Adipocyte (in vitro differentiated cells): ENCODE results near the gene AANAT.

ENCODE experiments used
- DNase-seq: peaks from one replicate; pipeline ENCODE4 v3.0.0-alpha.2; 2015; ENCODE audit warnings: low read depth
- H3K27me3 ChIP-seq: replicated peaks from 2 replicates; pipeline ENCODE4 v1.7.0; 2013; ENCODE audit warnings: mild to moderate bottlenecking, low read length, moderate library complexity; ENCODE audit not compliant: control insufficient read depth, insufficient read depth
- H3K36me3 ChIP-seq: 2 replicates; pipeline ENCODE4 v1.7.0; 2013; ENCODE audit warnings: low read length, mild to moderate bottlenecking, moderate library complexity; ENCODE audit not compliant: control insufficient read depth, insufficient read depth, severe bottlenecking
- H3K4me1 ChIP-seq: 2 replicates; pipeline ENCODE4 v1.7.0; 2013; ENCODE audit warnings: mild to moderate bottlenecking, low read length, moderate library complexity; ENCODE audit not compliant: control insufficient read depth, insufficient read depth
- H3K4me3 ChIP-seq: 2 replicates; pipeline ENCODE4 v1.7.0; 2013; ENCODE audit warnings: mild to moderate bottlenecking, low read length, moderate library complexity
- H3K9ac ChIP-seq: 2 replicates; pipeline ENCODE4 v1.7.0; 2013; ENCODE audit warnings: mild to moderate bottlenecking, low read length, moderate library complexity
- H3K9me3 ChIP-seq: 2 replicates; pipeline ENCODE4 v1.7.0; 2013; ENCODE audit warnings: mild to moderate bottlenecking, low read length, moderate library complexity; ENCODE audit not compliant: control insufficient read depth

Gene AANAT

DNA sequence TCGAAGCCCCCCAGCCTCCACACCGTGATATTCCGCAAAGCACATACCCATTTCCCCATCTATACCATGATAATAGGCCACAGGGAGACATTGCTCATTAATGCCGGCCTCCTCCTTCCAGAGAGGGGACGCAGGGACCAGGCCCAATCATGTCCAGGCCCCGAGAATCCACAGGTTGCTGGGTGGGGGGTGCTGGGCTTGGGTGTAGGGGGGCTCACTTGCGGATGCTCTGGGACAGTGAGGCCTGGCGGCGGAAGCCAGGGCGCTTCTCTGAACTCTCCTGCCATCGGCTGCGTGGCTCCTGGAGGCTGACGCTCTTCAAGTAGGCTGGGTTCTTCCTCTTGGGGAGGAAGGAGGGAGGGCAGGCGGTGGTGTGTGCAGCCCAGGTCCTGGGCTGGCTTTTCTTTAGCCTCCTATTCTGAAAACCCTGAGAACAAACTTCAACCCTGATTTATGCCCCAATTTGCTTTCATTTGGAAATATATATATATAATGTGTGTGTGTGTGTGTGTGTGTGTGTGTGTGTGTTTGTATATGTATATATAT is 12.2 kb downstream of the AANAT start:
- Histone ChIP-seq H3K27me3 (no peaks in the 10 kb centered on the region), H3K4me1 (no peaks in the 10 kb centered on the region), H3K4me3 (no peak overlapping the region), H3K9me3 (no peaks in the 10 kb centered on the region), H3K9ac (no peak overlapping the region), H3K36me3 (no peaks in the 10 kb centered on the region)
- DNase-seq = no peak

DNA sequence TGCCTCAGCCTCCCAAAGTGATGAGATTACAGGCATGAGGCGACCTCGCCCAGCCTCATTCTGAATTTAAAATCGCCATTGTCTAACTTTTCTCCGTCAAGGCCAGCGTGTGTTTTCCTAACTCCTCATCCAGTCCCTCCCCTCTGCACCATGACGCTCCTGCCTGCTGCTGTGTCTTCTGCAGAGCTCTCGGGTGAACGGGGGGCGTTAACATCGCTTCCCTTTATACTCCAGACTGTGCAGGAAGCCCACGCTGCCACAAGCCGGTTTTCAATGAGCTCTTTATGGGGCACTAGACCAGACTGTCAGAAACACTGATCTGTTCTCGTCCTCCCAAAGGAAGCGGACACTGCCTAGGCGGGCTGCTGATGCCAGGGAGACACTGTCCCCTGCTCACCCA is 13.2 kb downstream of the AANAT start:
- no peak overlapping the region for H3K4me3 ChIP-seq
- H3K4me1 ChIP-seq = no peaks in the 10 kb centered on the region
- DNase-seq = no peak

DNA sequence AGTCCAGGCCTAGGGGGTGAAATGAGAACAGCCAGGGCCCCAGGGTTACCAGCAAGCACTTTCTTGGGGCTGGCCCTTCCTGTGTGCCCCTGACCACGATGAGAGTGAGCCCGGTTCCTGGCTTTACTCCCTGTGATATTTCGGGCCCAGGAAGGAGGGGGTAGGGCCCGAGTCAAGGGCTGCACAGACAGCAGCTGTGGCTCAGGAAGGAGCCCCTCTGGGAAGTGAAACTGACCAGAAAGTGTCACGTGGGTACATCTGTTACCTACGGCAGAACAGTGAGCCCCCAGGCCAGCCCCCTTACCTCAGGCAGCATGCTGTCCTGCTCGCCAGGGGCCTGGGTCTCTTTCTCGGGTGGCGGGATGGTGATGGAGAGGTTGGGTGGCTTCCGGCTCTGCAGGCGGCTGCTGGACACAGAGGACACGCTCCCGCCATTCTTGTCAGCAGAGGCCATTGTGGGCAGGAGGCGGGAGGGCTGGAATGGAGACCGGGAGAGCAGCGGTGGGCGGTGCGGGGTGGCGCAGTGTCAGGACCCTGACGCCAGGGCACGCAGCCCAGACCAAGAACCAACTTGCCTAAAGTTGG is 13.8 kb downstream of the AANAT start:
- no peak overlapping the region for H3K9ac ChIP-seq
- no peaks in the 10 kb centered on the region for H3K36me3 ChIP-seq
- no peaks in the 10 kb centered on the region for H3K27me3 ChIP-seq
- no peak overlapping the region for H3K4me3 ChIP-seq
- DNase-seq = no peak
- H3K9me3 ChIP-seq = no peaks in the 10 kb centered on the region
- H3K4me1 ChIP-seq = no peaks in the 10 kb centered on the region

More for the DNA sequence above, 13.2 kb downstream of the AANAT start:
- Histone ChIP-seq H3K27me3 (no peaks in the 10 kb centered on the region), H3K36me3 (no peaks in the 10 kb centered on the region), H3K9me3 (no peaks in the 10 kb centered on the region), H3K9ac (no peak overlapping the region)

DNA sequence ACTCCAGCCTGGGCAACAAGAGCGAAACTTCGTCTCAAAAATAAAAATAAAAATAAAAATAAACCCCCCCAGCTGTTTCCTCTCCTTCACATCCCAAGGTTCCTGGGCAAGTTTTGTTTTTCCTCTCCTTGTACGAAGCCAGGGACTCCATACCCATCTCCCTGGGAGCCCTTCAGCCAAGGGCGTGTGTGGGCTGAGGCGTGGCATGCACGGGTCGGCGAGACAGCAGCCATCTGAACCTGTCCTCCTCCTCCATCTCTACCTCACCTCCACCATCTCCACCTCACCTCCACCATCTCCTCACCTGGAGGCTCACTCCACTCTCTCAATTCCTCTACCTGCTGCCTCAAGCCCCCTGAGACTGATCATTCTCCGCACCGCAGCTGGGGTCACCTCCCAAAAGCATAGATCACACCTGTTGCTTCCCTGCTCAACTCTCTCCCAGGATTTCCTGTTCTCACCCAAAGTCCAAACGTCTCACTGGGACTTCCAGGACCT is 16.9 kb downstream of the AANAT start:
- DNase-seq = no peak
- H3K9me3 ChIP-seq = no peaks in the 10 kb centered on the region
- H3K4me3 ChIP-seq = no peak overlapping the region
- no peak overlapping the region for H3K9ac ChIP-seq
- no peaks in the 10 kb centered on the region for H3K36me3 ChIP-seq
- H3K4me1 ChIP-seq = no peaks in the 10 kb centered on the region
- no peaks in the 10 kb centered on the region for H3K27me3 ChIP-seq

DNA sequence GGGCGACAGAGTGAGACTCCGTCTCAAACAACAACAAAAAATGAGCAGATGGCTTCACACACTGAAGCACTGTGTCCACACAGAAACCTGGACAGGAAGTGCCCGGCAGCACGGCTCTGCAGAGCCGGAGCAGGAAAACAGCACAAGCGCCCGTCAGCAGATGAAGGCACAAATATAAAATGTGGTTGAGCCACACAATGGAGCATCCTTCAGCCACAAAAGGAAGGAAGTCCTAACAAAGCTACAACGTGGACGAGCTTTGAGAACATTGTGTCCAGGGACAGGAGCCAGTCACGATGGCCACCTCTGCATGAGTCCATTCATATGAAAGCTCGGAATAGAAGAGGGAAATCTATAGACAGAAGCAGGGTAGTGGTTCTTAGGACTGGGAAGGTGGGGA is 18.2 kb downstream of the AANAT start:
- no peak for DNase-seq
- Histone ChIP-seq H3K9ac (no peak overlapping the region), H3K27me3 (no peaks in the 10 kb centered on the region), H3K4me1 (no peaks in the 10 kb centered on the region), H3K36me3 (no peaks in the 10 kb centered on the region), H3K4me3 (no peak overlapping the region), H3K9me3 (no peaks in the 10 kb centered on the region)

DNA sequence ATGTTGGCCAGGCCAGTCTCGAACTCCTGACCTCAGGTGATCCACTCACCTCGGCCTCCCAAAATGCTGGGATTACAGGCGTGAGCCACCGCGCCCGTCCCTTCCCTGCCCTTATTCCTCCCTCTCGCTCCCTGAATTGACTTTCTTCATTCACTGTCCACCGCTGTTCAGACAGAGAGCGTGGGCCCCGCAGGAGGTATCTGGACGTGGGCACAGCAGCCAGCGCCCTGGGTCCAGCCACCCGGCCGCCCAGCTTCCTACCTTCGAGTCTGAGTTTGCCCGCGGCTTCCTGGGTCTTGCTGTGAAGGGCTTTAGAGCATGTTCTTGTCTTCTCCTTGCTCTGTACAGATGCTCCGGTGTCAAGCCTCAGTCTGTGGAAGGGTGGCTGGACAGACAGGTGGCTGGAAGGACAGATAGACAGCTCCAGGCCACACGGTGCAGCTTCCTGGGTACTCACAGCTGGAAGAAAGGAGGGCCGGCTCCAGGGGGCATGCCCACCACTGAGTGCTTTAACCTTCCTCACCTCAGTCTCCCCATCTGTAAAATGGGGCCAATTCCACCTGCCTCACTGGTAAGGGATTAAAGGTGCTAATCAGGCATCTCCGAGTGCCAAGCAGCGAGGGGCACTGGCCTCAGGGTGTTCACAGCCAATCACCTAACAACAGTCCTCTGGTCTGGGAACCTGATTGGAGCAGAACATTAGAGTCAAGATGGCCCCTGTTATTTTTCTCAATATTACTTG is 20.2 kb downstream of the AANAT start:
- no peaks in the 10 kb centered on the region for H3K9me3 ChIP-seq
- no peaks in the 10 kb centered on the region for H3K4me1 ChIP-seq
- H3K36me3 ChIP-seq = no peaks in the 10 kb centered on the region
- H3K4me3 ChIP-seq = no peak overlapping the region
- H3K27me3 ChIP-seq = no peaks in the 10 kb centered on the region
- no peak for DNase-seq
- no peak overlapping the region for H3K9ac ChIP-seq

DNA sequence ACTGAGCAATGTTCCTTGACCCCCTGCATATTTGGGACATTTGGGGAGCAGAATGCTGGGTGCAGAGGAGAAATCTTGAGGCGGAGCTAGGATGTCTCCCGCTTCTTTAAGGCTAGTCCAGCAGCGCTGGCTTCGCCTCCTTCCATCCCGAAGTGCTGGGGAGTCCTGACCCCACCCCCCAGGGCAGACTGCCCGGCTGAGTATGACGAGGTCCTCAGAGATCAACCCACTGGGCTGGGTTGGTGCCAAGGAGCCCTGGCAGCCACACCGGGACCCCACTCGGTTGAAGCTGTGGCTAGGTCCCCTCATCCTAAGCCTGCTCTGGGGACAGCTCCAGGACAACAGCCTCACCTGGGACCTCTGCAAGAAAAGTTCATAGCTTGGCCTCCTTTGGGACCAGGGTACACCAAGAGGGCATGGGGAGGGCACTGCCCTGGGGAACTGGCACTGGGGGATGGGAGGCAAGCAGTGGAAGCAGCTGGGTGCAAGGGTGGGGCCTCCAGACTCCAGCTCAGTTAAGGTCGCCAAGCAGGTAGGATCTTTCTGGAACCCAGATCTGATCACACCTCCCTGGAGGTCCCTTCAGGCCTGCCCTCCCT is 22.8 kb downstream of the AANAT start:
- no peaks in the 10 kb centered on the region for H3K36me3 ChIP-seq
- peaks cover 9% of the 10 kb centered on the region for H3K4me1 ChIP-seq
- H3K4me3 ChIP-seq = no peak overlapping the region
- H3K27me3 ChIP-seq = no peaks in the 10 kb centered on the region
- no peak for DNase-seq
- no peaks in the 10 kb centered on the region for H3K9me3 ChIP-seq
- no peak overlapping the region for H3K9ac ChIP-seq

DNA sequence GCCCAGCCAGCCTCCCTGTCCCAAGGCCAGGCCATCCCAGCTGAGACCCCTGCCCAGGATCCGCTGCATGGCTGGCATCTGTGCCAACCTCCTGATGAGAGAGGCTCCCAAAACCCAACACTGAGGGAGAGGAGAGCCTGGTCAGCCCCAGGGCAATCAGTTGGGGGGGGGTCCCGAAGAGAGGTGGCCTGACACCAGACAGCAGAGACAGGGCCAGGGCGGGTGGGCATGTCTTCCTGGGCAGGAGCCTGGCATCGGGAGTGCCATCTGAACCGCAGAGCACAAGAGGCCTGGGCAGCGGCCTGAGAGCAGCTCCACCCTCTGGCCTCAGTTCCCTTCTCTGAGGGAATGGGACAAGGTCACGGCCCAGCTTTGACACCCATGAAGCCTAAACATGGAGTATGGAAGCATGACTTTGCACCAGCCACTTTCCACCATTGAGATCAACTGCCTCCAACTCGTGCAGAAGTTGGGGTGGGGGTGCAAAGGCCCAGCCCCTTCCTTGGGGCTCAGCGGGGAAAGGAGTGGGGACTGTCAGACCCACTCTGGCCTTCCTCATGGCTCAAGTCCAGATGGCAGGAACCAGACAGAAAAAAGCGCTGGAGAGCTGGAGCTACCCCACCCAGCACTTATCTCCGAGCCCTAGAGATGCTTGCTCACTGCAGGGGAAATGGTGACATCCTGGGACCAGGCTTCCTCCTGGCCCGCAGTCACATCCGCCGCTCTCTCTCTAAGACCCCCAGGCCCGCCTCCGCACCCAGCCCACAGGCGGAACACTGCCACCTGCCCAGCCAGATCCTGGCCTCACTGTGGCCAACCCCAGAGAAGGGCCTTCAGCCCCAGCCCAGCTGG is 24.1 kb downstream of the AANAT start:
- no peak for DNase-seq
- Histone ChIP-seq H3K36me3 (no peaks in the 10 kb centered on the region), H3K9ac (no peak overlapping the region)

DNA sequence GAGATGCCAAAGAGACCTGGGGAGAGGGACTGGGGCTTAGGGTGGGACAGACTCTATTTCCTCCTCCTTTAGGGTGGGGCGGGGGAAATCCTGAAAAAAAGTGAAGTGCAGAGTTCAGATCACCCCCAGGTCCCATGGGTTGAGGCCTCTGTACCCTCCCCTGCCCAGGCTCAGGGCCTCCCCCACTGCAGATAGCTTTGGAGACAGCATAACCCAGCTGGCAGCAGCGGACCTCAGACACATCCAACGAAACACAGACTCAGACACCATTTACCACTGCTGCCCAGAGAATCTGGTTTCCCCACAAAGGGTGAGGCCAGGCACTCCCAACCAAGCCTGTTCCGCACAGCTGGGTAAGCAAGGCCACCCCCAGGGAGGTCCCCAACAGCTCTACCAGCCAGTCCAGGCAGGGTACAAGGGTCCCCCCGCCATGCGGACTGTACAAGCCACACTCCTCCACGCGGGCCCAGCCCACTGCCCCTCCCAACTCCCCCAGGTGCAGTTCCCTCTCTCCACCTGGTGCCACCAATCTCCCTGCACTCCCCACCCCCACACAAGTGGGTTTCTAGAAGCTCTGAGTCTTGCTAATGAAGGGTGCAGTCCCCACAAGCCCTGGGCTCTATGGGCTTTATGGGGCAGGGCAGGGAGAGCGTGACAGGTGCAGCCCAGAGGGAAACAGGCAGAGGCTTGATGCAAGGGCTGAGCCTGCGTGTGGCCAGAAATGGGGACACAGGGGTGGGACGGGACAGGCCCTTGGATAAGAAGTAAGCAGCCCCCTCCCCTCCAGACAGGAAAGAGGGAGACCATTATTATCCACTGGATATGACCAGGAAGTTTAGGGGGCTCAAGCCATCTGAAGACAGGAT is 25.0 kb downstream of the AANAT start:
- no peaks in the 10 kb centered on the region for H3K27me3 ChIP-seq
- no peaks in the 10 kb centered on the region for H3K9me3 ChIP-seq
- DNase-seq = no peak
- H3K4me3 ChIP-seq = peak overlapping the region; percentile 4
- no peaks in the 10 kb centered on the region for H3K36me3 ChIP-seq
- H3K9ac ChIP-seq = peak overlapping the region; percentile 37
- H3K4me1 ChIP-seq = peaks cover 9% of the 10 kb centered on the region

More for the DNA sequence above, 24.1 kb downstream of the AANAT start:
- Histone ChIP-seq H3K4me3 (no peak overlapping the region), H3K4me1 (peaks cover 9% of the 10 kb centered on the region), H3K27me3 (no peaks in the 10 kb centered on the region), H3K9me3 (no peaks in the 10 kb centered on the region)

DNA sequence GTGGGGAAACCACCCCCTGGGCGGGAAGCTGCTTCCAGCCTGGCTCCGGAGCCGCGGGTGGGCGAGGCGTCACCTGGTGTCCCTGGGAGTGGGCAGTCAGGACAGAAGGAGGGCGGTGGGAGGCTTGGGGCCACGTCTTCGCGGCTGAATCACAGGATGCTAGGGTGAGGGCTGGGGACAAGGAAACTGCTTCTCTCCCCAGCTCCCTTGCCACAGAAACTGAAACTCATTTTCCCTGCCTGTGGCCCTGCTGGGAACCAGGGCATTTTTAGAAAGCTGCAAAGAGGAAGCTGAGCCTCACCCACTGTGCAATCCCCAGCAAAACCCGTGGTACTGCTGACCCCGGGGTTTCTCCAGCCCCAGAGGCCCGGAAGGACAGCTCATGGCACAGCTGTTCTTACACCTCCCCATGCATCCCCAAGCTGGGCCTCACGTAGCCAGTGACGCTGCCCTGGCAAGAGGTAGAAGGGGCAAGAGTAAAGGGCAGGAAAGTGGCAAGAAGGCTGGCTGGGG is 25.6 kb downstream of the AANAT start:
- H3K9ac ChIP-seq = peak overlapping the region; percentile 37
- no peaks in the 10 kb centered on the region for H3K36me3 ChIP-seq
- no peaks in the 10 kb centered on the region for H3K27me3 ChIP-seq
- H3K4me3 ChIP-seq = peak overlapping the region; percentile 4
- H3K4me1 ChIP-seq = peaks cover 13% of the 10 kb centered on the region
- no peaks in the 10 kb centered on the region for H3K9me3 ChIP-seq
- peak; percentile 80 for DNase-seq
